Skeletal muscle tissue (tissue), 4 donors: Measurements from ENCODE around the gene C20orf173. TPM values are rescaled to one million over a fixed set of nuclear protein-coding genes. Genes with fewer than 3 reads are reported as not detected.
"Not testable (repeated sequence)": the region's sequence is repeated elsewhere in the genome, so short reads cannot be mapped to it uniquely, and the experiment has no call there.

ENCODE experiments used
- H3K27ac ChIP-seq: one replicate; pipeline ENCODE4 v1.7.0; 2013; ENCODE audit warnings: mild to moderate bottlenecking, low read depth, low read length, inconsistent platforms
- H3K27me3 ChIP-seq, 3 donors: one replicate each; pipeline ENCODE4 v1.7.0; 2013; ENCODE audit warnings: low read length in 3 of 3; ENCODE audit not compliant: control insufficient read depth in 3 of 3, insufficient read depth in 3 of 3
- H3K36me3 ChIP-seq, 3 donors: one replicate each; pipeline ENCODE4 v1.7.0; 2013; ENCODE audit warnings: low read length in 3 of 3; ENCODE audit not compliant: control insufficient read depth in 3 of 3, insufficient read depth in 3 of 3
- H3K4me1 ChIP-seq, 3 donors: one replicate each; pipeline ENCODE4 v1.7.0; 2013; ENCODE audit warnings: low read length in 3 of 3, mild to moderate bottlenecking in 3 of 3; ENCODE audit not compliant: control insufficient read depth in 3 of 3, insufficient read depth in 3 of 3
- H3K4me3 ChIP-seq, 3 donors: one replicate each; pipeline ENCODE4 v1.7.0; 2013; ENCODE audit warnings: low read length in 3 of 3
- H3K9ac ChIP-seq, 3 donors: one replicate each; pipeline ENCODE4 v1.7.0; 2013; ENCODE audit warnings: low read length in 3 of 3, mild to moderate bottlenecking in 3 of 3, moderate library complexity in 2 of 3, low read depth in 1 of 3
- H3K9me3 ChIP-seq, 3 donors: one replicate each; pipeline ENCODE4 v1.7.0; 2013; ENCODE audit warnings: low read length in 3 of 3; ENCODE audit not compliant: control insufficient read depth in 3 of 3
- total RNA-seq: library from RNA; depleted of rRNA; stranded (reverse); fragments of >200 nt; gene quantifications from one replicate; pipeline ENCODE4 v1.2.3, GENCODE V29; 2014
- donor health status: Osteomylitis.

Gene C20orf173
- total RNA-seq, 1 donor from 2014 or later = not detected

- Histone ChIP-seq H3K4me3 (no peak overlapping the region), H3K36me3 (peaks cover 0 to 6% (median 1%) of the 10 kb centered on the region in 3 donors), H3K27ac (no peak overlapping the region), H3K27me3 (no peaks in the 10 kb centered on the region), H3K9me3 (no peaks in the 10 kb centered on the region), H3K4me1 (no peaks in the 10 kb centered on the region), H3K9ac (no peak overlapping the region)
These were observed 33.2 kb upstream of the C20orf173 start for GRCh38 chr20:35562541-35563110.

- Histone ChIP-seq H3K4me3 (no peak overlapping the region), H3K27me3 (no peaks in the 10 kb centered on the region), H3K9me3 (no peaks in the 10 kb centered on the region), H3K27ac (no peak overlapping the region), H3K4me1 (no peaks in the 10 kb centered on the region), H3K36me3 (peaks cover 8 to 13% (median 9%) of the 10 kb centered on the region in 3 donors), H3K9ac (no peak overlapping the region)
These were observed 32.2 kb upstream of the C20orf173 start for GRCh38 chr20:35561671-35562070.

- Histone ChIP-seq H3K27me3 (no peaks in the 10 kb centered on the region), H3K9me3 (no peaks in the 10 kb centered on the region), H3K9ac (no peak overlapping the region), H3K27ac (no peak overlapping the region), H3K4me3 (no peak overlapping the region), H3K36me3 (peaks cover 13 to 17% (median 13%) of the 10 kb centered on the region in 3 donors), H3K4me1 (no peaks in the 10 kb centered on the region)
These were observed 31.8 kb upstream of the C20orf173 start for GRCh38 chr20:35561268-35561667.

GRCh38 chr20:35560541-35560940 is 31.1 kb upstream of the C20orf173 start:
- Histone ChIP-seq H3K27me3 (no peaks in the 10 kb centered on the region), H3K4me1 (no peaks in the 10 kb centered on the region), H3K9me3 (no peaks in the 10 kb centered on the region), H3K9ac (no peak overlapping the region), H3K36me3 (peaks cover 18 to 23% (median 18%) of the 10 kb centered on the region in 3 donors), H3K27ac (no peak overlapping the region), H3K4me3 (no peak overlapping the region)

- Histone ChIP-seq H3K27ac (no peak overlapping the region), H3K9ac (no peak overlapping the region), H3K4me1 (no peaks in the 10 kb centered on the region), H3K4me3 (no peak overlapping the region), H3K36me3 (peaks cover 22 to 26% (median 22%) of the 10 kb centered on the region in 3 donors), H3K9me3 (no peaks in the 10 kb centered on the region), H3K27me3 (no peaks in the 10 kb centered on the region)
These were observed 30.7 kb upstream of the C20orf173 start for GRCh38 chr20:35560105-35560511.

GRCh38 chr20:35559042-35559693 is 29.7 kb upstream of the C20orf173 start:
- H3K9me3 ChIP-seq = no peaks in the 10 kb centered on the region
- H3K27ac ChIP-seq = no peak overlapping the region
- H3K27me3 ChIP-seq = no peaks in the 10 kb centered on the region
- H3K4me3 ChIP-seq = no peak overlapping the region
- H3K4me1 ChIP-seq = no peaks in the 10 kb centered on the region
- H3K36me3 ChIP-seq = peaks cover 29 to 34% (median 30%) of the 10 kb centered on the region in 3 donors
- no peak overlapping the region for H3K9ac ChIP-seq

GRCh38 chr20:35558451-35558850 is 29.0 kb upstream of the C20orf173 start:
- H3K9me3 ChIP-seq = no peaks in the 10 kb centered on the region
- peaks cover 31 to 37% (median 34%) of the 10 kb centered on the region in 3 donors for H3K36me3 ChIP-seq
- no peaks in the 10 kb centered on the region for H3K27me3 ChIP-seq
- no peak overlapping the region for H3K9ac ChIP-seq
- no peak overlapping the region for H3K4me3 ChIP-seq
- no peaks in the 10 kb centered on the region for H3K4me1 ChIP-seq
- no peak overlapping the region for H3K27ac ChIP-seq

GRCh38 chr20:35556871-35557270 is 27.4 kb upstream of the C20orf173 start:
- H3K36me3 ChIP-seq = peaks cover 35 to 43% (median 42%) of the 10 kb centered on the region in 3 donors
- no peaks in the 10 kb centered on the region for H3K9me3 ChIP-seq

GRCh38 chr20:35555951-35556645 is 26.6 kb upstream of the C20orf173 start:
- Histone ChIP-seq H3K27ac (no peak overlapping the region), H3K27me3 (no peaks in the 10 kb centered on the region), H3K9ac (no peak overlapping the region), H3K36me3 (peaks cover 43 to 49% (median 48%) of the 10 kb centered on the region in 3 donors), H3K4me1 (no peaks in the 10 kb centered on the region), H3K9me3 (no peaks in the 10 kb centered on the region), H3K4me3 (no peak overlapping the region)

More at GRCh38 chr20:35556871-35557270, 27.4 kb upstream of the C20orf173 start:
- Histone ChIP-seq H3K9ac (no peak overlapping the region), H3K27me3 (no peaks in the 10 kb centered on the region), H3K4me1 (no peaks in the 10 kb centered on the region), H3K27ac (no peak overlapping the region), H3K4me3 (no peak overlapping the region)

- peaks cover 43 to 53% (median 52%) of the 10 kb centered on the region in 3 donors for H3K36me3 ChIP-seq
- not testable (repeated sequence) for H3K27ac ChIP-seq, H3K27me3 ChIP-seq, H3K4me1 ChIP-seq, H3K4me3 ChIP-seq, H3K9me3 ChIP-seq, H3K9ac ChIP-seq
These were observed 26.0 kb upstream of the C20orf173 start for GRCh38 chr20:35555461-35555860.
